ENCODE measurements around the gene TSTD2.

TSTD2 gene

DNA sequence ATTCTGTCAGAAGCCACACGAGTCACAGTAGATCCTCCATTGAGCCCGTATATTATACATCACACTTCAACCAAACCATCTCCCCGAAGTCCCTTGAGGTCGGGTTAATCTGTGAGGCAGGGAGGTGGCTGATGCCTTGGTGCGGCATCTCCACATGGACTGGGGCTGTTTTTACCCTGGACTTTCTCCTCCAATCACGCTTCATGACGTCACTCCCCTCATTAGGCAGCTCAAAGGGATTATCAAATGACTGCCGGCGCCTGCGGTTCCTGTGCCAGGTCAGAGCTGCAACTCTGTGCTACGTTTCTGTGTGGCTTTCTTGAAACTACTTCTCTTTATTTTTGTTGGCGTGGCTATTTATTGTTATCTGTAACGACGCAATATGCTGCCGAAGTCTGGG is 78.0 kb downstream of the TSTD2 start:
- Mint-ChIP-seq H3K27me3 (peaks cover 50% of the 10 kb centered on the region), H3K27ac (no peak overlapping the region), H3K4me3 (no peak overlapping the region), H3K4me1 (ENCODE audit: low read depth) (peaks cover 9% of the 10 kb centered on the region), H3K9me3 (no peaks in the 10 kb centered on the region), H3K36me3 (ENCODE audit: low read depth) (no peaks in the 10 kb centered on the region)

DNA sequence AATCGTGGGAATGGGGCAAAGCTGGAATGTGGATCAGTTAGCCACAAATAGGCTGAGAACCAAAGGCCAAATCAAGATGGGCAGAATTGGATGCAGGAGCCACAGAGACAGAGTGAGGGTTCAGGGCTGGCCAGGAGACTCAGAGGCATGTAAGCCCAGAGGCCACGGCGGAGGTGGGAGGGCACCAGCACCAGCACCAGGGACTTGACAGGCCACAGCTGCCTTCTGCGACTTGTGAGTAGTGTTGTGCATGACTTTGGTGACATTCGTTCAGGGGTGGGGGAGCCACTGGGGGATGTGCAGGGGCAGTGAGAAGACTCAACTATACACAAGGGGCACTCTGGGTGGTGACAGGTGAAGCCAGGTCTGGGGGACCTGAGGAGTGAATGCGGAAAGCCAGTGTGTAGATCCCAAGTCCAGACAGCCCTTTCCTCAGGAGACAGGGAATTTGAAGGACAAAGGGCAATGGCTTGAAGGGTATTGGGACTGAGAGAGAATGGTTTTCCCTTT is 78.5 kb downstream of the TSTD2 start:
- Mint-ChIP-seq H3K27ac (no peak overlapping the region), H3K4me1 (ENCODE audit: low read depth) (peaks cover 6% of the 10 kb centered on the region), H3K4me3 (no peak overlapping the region), H3K27me3 (peaks cover 45% of the 10 kb centered on the region), H3K36me3 (ENCODE audit: low read depth) (no peaks in the 10 kb centered on the region), H3K9me3 (no peaks in the 10 kb centered on the region)

DNA sequence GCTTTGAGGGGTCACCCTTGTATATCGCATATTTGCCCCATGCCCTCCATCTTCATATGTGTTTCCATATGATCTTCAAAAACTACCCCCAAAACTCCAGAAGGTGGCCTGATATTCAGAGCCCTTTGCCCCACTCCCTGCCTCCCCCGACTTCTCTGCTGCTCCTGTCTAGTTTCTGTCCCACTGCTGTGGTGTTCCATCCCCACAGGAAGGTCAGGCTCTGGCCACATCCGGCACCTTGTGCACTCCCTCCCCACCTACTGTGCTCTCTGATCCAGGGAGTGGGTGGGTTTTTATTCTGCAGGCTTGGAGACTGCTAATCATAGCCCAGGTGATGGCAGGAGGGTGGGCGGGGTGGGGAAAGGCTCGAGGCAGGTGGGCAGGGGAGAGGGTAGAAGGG is 79.3 kb downstream of the TSTD2 start:
- Mint-ChIP-seq H3K27me3 (peaks cover 41% of the 10 kb centered on the region), H3K27ac (no peak overlapping the region), H3K4me3 (no peak overlapping the region), H3K36me3 (ENCODE audit: low read depth) (no peaks in the 10 kb centered on the region), H3K9me3 (no peaks in the 10 kb centered on the region), H3K4me1 (ENCODE audit: low read depth) (peaks cover 1% of the 10 kb centered on the region)

DNA sequence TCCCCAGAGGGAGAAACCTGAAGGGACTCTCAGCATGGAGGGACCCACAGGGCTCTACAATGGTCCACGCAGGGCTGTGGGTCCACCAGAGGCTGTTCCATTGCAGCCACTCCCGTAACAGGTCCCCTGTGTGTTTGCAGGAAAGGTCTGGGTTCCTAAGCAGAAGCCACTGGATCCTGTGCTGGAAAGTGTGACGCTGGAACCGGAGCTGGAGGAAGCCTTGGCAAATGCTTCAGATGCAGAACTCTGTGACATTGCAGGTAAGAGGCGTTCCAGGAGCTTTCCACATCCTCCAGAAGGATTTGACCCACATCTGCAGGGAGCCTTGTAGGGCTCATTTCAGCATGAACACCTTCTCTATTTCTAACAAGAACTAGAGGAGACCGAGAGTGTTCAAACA is 80.0 kb downstream of the TSTD2 start:
- Mint-ChIP-seq H3K4me3 (no peak overlapping the region), H3K4me1 (ENCODE audit: low read depth) (no peaks in the 10 kb centered on the region), H3K36me3 (ENCODE audit: low read depth) (no peaks in the 10 kb centered on the region), H3K27ac (no peak overlapping the region), H3K27me3 (peaks cover 39% of the 10 kb centered on the region), H3K9me3 (no peaks in the 10 kb centered on the region)

DNA sequence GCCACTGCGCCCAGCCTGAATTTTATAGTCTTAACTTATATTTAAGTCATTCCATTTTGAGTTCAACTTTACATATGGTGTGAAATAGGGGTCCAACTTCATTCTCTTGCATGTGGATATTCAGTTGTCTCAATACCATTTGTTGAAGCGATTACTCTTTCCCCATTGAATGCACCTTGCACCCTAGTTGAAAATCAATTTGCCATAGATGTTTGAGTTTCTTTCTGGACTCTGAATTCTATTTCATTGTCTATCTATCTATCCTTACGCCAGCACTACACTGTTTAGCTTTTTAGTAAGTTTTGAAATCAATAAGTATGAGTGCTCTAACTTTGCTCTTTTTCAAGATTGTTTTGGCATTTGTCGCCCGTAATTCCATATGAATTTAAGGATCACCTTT is 81.9 kb downstream of the TSTD2 start:
- Mint-ChIP-seq H3K4me3 (no peak overlapping the region), H3K9me3 (no peaks in the 10 kb centered on the region), H3K27me3 (peaks cover 35% of the 10 kb centered on the region), H3K27ac (no peak overlapping the region), H3K36me3 (ENCODE audit: low read depth) (no peaks in the 10 kb centered on the region), H3K4me1 (ENCODE audit: low read depth) (no peaks in the 10 kb centered on the region)

DNA sequence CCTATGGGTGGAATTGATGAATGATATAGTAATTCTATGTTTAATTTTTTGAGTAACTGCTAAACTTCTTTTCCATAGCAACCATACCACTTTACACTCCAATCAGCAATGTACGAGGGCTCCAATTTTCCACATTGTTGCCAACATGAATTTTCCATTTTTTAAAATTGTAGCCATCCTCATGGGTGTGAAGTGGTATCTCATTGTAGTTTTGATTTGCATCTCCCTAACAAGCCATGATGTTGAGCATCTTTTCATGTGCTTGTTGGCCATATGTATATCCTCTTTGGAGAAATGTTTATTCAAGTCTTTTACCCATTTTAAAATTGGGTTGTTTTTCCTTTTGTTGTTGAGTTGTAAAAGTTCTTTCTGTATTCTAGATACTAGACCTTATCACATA is 82.8 kb downstream of the TSTD2 start:
- H3K27me3 Mint-ChIP-seq = peaks cover 33% of the 10 kb centered on the region
- H3K9me3 Mint-ChIP-seq = no peaks in the 10 kb centered on the region
- no peak overlapping the region for H3K4me3 Mint-ChIP-seq
- H3K27ac Mint-ChIP-seq = no peak overlapping the region
- no peaks in the 10 kb centered on the region for H3K36me3 Mint-ChIP-seq (ENCODE audit: low read depth)
- no peaks in the 10 kb centered on the region for H3K4me1 Mint-ChIP-seq (ENCODE audit: low read depth)

Measured in stimulated activated naive CD8-positive, alpha-beta T cell treated with anti-CD3 and anti-CD28 coated beads, Interleukin-15, Interleukin-2, amounts not matched to agents 100 ng/mL and 50 ng/mL, for 24 hours (primary cell).